Fibroblast of lung (primary cell): Measurements from ENCODE around the gene IMP4. TPM values are rescaled to one million over a fixed set of nuclear protein-coding genes. Genes with fewer than 3 reads are reported as not detected.

Experiments
- DNase-seq, 2 donors: peaks; one replicate each; pipeline versions ENCODE4 v3.0.0 to v3.0.0-alpha.2; 2010; ENCODE audit warnings: low read depth in 2 of 2
- H2AFZ ChIP-seq: 2 replicates; pipeline ENCODE4 v1.5.1; 2012; ENCODE audit warnings: low read length, control low read depth, inconsistent platforms
- H3K27ac ChIP-seq: 2 replicates; pipeline ENCODE4 v1.5.1; 2011; ENCODE audit warnings: low read length, control low read depth; ENCODE audit not compliant: insufficient read depth
- H3K27me3 ChIP-seq: 2 replicates; pipeline ENCODE4 v1.5.1; 2011; ENCODE audit warnings: mild to moderate bottlenecking, low read length; ENCODE audit not compliant: control insufficient read depth, insufficient read depth
- H3K36me3 ChIP-seq: 2 replicates; pipeline ENCODE4 v1.5.1; 2011; ENCODE audit warnings: low read length; ENCODE audit not compliant: control insufficient read depth, insufficient read depth
- H3K4me1 ChIP-seq: 2 replicates; pipeline ENCODE4 v1.5.1; 2011; ENCODE audit warnings: low read length; ENCODE audit not compliant: control insufficient read depth, insufficient read depth; ENCODE audit errors: extremely low read depth
- H3K4me2 ChIP-seq: 2 replicates; pipeline ENCODE4 v1.5.1; 2011; ENCODE audit warnings: low read length, control low read depth; ENCODE audit not compliant: insufficient read depth; ENCODE audit errors: extremely low read depth
- H3K4me3 ChIP-seq, 4 experiments: fragments of 200-600 bp in 1 of 4; sonication (generic) in 1 of 4; replicated peaks in 1 of 4; 2 replicates each; pipeline ENCODE4 v1.5.1; 2011 to 2016; ENCODE audit warnings: low read length in 4 of 4, low read depth in 3 of 4, mild to moderate bottlenecking in 3 of 4, control low read depth in 2 of 4, inconsistent platforms in 1 of 4, mixed read lengths in 1 of 4; ENCODE audit not compliant: insufficient read depth in 1 of 4; ENCODE audit errors: control extremely low read depth in 1 of 4
- H3K79me2 ChIP-seq: 2 replicates; pipeline ENCODE4 v1.5.1; 2012; ENCODE audit warnings: mild to moderate bottlenecking, low read length, inconsistent platforms; ENCODE audit not compliant: control insufficient read depth, insufficient read depth
- H3K9ac ChIP-seq: 2 replicates; pipeline ENCODE4 v1.5.1; 2011; ENCODE audit warnings: mild to moderate bottlenecking, low read length, control low read depth; ENCODE audit not compliant: insufficient read depth
- H3K9me3 ChIP-seq: 2 replicates; pipeline ENCODE4 v1.5.1; 2012; ENCODE audit warnings: low read depth, low read length; ENCODE audit not compliant: control insufficient read depth, insufficient read depth
- H4K20me1 ChIP-seq: 2 replicates; pipeline ENCODE4 v1.5.1; 2011; ENCODE audit warnings: low read length; ENCODE audit not compliant: control insufficient read depth, insufficient read depth; ENCODE audit errors: extremely low read depth
- EZH2 ChIP-seq: IDR thresholded peaks from 2 replicates; pipeline ENCODE4 v1.5.1; 2012; ENCODE audit warnings: low read length, control low read depth, mild to moderate bottlenecking; ENCODE audit errors: missing control alignments
- polyA plus RNA-seq, 2 donors: library from polyadenylated mRNA; depleted of rRNA in 1 of 2; stranded (reverse) in 1 of 2; unstranded in 1 of 2; fragments of >200 nt; gene quantifications; 2 replicates each; pipeline ENCODE4 v1.2.1, GENCODE V29; 2011 to 2012; ENCODE audit warnings: missing spikeins in 1 of 2
- total RNA-seq: library from RNA; depleted of rRNA; stranded (reverse); fragments of >200 nt; gene quantifications from 2 replicates; pipeline ENCODE4 v1.2.1, GENCODE V29; 2014
- TF ChIP-seq, protein P1 (sequence below), 2 donors: IDR thresholded peaks in 1 of 2; conservative IDR thresholded peaks in 1 of 2; 1 replicate in 1 of 2; 2 replicates in 1 of 2; pipeline ENCODE4 v1.5.1; 2011 to 2012; ENCODE audit warnings: low read length in 2 of 2, control low read depth in 1 of 2, inconsistent platforms in 1 of 2, low read depth in 1 of 2, mild to moderate bottlenecking in 1 of 2

Gene IMP4
- total and polyA plus RNA-seq, 2 donors (not counting 1 experiment from before 2014, with no cell fraction given), result 46.3 to 58.0 TPM

DNA sequence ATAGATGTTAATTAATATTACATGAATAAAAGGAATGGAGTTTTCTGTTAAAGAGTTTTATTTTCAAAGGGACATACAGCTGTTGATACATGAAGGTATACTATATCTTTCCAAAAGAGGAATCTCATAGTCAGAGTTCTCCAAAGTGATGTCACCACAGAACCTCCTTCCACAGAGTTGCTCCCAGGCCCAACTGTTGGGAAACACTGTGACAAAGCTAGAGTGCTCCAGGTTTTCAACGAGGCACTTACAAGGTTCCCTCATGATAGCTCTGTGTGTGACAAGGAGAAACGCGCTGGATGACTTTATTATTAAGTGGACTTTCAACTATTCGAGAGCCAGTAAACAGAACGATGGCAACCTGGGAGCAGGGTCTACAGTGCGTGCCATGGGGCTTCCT lies 46.7 kb downstream of the IMP4 start:
- no peaks in the 10 kb centered on the region for H3K9me3 ChIP-seq
- DNase-seq, result no peak
- no peaks in the 10 kb centered on the region for H3K79me2 ChIP-seq
- H3K27ac ChIP-seq, result no peak overlapping the region
- H2AFZ ChIP-seq, result no peak overlapping the region
- H3K36me3 ChIP-seq, result no peaks in the 10 kb centered on the region
- no peaks in the 10 kb centered on the region for H4K20me1 ChIP-seq
- peaks cover 6% of the 10 kb centered on the region for H3K4me1 ChIP-seq
- TF ChIP-seq EZH2, result no peak
- TF ChIP-seq, protein P1, sequence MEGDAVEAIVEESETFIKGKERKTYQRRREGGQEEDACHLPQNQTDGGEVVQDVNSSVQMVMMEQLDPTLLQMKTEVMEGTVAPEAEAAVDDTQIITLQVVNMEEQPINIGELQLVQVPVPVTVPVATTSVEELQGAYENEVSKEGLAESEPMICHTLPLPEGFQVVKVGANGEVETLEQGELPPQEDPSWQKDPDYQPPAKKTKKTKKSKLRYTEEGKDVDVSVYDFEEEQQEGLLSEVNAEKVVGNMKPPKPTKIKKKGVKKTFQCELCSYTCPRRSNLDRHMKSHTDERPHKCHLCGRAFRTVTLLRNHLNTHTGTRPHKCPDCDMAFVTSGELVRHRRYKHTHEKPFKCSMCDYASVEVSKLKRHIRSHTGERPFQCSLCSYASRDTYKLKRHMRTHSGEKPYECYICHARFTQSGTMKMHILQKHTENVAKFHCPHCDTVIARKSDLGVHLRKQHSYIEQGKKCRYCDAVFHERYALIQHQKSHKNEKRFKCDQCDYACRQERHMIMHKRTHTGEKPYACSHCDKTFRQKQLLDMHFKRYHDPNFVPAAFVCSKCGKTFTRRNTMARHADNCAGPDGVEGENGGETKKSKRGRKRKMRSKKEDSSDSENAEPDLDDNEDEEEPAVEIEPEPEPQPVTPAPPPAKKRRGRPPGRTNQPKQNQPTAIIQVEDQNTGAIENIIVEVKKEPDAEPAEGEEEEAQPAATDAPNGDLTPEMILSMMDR (conservative IDR thresholded peaks at IDR 0.05 in 1 of 2, IDR thresholded peaks at IDR 0.05 in 1 of 2; ENCODE audit: low read depth in 1 of 2, low read length in 2 of 2), result no peak
- H3K4me2 ChIP-seq, result no peak overlapping the region
- H3K4me3 ChIP-seq, result no peak overlapping the region
- no peak overlapping the region for H3K9ac ChIP-seq
- no peaks in the 10 kb centered on the region for H3K27me3 ChIP-seq

DNA sequence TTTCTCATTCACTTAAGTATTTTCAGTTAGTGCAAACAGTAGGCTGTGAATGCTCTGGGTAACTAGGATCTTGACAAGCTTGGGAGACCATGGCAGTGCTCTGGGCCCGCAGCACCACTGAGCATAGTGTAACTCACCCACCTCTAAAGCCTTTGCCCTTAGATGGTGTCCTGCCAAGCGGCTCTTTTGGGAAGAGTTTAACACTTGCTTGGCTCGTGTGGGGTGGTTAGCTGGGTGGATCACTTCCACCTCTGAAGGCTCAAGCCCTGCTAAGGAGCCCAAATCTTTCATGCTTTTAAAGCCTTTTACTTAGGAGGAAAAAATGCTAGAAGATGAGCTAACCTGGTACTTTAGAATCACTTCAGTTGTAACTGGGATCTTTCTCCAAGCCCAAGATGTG lies 47.1 kb downstream of the IMP4 start:
- Histone ChIP-seq H3K27ac (no peak overlapping the region), H3K4me2 (no peak overlapping the region), H3K79me2 (no peaks in the 10 kb centered on the region), H4K20me1 (no peaks in the 10 kb centered on the region), H2AFZ (no peak overlapping the region), H3K4me1 (peaks cover 6% of the 10 kb centered on the region), H3K36me3 (no peaks in the 10 kb centered on the region), H3K9ac (no peak overlapping the region), H3K4me3 (no peak overlapping the region), H3K9me3 (no peaks in the 10 kb centered on the region), H3K27me3 (no peaks in the 10 kb centered on the region)
- no peak for DNase-seq
- TF ChIP-seq, protein P1 (conservative IDR thresholded peaks at IDR 0.05 in 1 of 2, IDR thresholded peaks at IDR 0.05 in 1 of 2; ENCODE audit: low read depth in 1 of 2, low read length in 2 of 2), result no peak
- TF ChIP-seq EZH2, result no peak

DNA sequence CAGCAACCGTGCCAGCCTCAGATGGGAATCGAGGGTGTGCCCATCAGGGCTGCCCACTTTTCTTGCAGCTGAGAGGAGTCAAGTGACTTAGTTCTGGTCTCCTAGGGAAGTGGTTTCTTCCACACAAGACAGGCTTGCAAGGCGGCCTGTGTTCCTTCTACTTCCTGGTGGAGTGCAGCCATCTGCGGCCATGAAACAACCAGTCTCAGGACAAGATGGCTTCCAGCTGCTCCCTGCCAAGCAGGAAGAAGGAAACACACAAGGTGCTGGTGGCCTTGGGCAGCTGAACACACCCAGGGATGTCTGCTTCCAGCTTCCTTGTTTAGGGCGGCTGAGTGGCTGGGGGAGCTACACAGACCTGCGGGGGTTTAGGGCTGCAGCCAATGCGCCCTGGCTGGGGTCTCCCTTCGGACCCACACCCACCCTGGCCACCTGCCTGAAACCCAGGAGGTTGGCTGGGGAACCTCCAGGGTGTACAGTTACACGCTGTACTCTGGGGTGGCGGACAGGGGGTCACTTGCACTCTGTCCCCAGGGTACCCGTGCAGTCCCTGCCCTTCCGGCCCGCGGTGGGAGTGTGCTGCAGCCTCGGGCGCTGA lies 47.9 kb downstream of the IMP4 start:
- peak overlapping the region; percentile 99 for H3K4me2 ChIP-seq
- peak overlapping the region; percentile 80 for H2AFZ ChIP-seq
- H3K27ac ChIP-seq, result no peak overlapping the region
- H3K4me3 ChIP-seq, result peak overlapping the region; percentile 66 to 71 (median 68)
- no peak for DNase-seq
- no peak overlapping the region for H3K9ac ChIP-seq
- no peaks in the 10 kb centered on the region for H3K9me3 ChIP-seq
- H3K79me2 ChIP-seq, result no peaks in the 10 kb centered on the region
- H3K4me1 ChIP-seq, result peaks cover 6% of the 10 kb centered on the region
- H3K27me3 ChIP-seq, result no peaks in the 10 kb centered on the region
- TF ChIP-seq, protein P1 (conservative IDR thresholded peaks at IDR 0.05 in 1 of 2, IDR thresholded peaks at IDR 0.05 in 1 of 2; ENCODE audit: low read depth in 1 of 2, low read length in 2 of 2), result no peak
- TF ChIP-seq EZH2, result no peak
- H3K36me3 ChIP-seq, result no peaks in the 10 kb centered on the region
- no peaks in the 10 kb centered on the region for H4K20me1 ChIP-seq
